Measurements from ENCODE around the gene C2orf76.
A peak's percentile ranks its signal among the peaks of the same experiment; 100 is the strongest.

Gene C2orf76

DNA sequence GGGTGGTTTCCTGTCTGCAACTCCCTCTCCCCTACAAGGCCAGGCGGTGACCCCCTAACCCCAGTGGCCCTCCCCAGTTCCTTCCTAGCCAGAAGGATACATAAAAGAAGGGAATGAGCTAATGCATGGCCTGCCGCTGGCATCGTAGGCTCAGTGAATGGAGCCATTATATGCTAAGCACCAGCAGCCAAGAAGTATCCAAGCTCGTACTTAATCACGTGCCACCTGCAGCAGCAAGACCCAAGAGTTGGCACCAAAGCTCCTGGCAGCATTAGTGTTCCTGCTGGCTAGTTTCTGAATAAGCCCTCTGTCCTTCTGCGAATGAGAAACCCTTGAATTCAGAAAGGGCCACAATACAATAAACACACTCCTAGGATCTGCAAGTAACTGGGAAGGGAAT is 4.5 kb upstream of the C2orf76 start:
- FAIRE-seq (no peak), DNase-seq (ENCODE audit: insufficient read length, low spot score) (no peak)
- TF ChIP-seq POLR2A (IDR thresholded peaks at IDR 0.05; ENCODE audit: low read depth, low read length) = no peak

- DNase-seq (ENCODE audit: insufficient read length, low spot score) (no peak), FAIRE-seq (no peak)
- TF ChIP-seq POLR2A (IDR thresholded peaks at IDR 0.05; ENCODE audit: low read depth, low read length) = no peak
These were observed 3.2 kb upstream of the C2orf76 start for GRCh38 chr2:119369845-119370244.

DNA sequence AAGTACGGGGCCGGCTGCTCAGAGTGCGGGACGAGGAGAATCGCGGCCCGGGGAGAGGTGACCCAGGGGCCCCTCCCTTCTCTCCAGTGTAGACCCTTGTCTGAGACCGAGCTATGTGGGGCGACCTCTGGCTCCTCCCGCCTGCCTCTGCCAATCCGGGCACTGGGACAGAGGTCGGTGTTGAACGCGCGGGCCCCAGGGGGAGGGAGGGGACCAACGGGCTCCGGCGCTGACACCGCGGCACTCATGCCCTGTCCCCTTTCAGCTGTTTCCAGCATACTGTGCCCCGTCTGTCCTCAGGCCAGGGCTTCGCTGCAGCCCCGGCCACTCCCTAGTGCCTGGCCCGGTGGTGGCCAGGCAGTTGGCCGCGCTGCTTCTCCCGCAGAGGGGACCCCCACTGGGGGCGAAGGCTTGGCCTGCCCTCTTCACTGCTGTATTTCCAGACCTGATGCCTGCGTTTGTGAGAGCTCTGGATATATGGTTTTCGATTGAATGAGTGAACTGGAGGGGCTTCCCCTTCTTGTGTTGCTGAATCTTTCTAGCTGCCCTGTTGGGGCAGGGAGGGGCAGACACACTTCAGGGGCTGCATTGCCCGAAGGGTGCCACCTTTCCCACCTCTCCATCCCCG is 952 bp upstream of the C2orf76 start:
- DNase-seq (ENCODE audit: insufficient read length, low spot score) (peak; percentile 52), FAIRE-seq (no peak)

GRCh38 chr2:119366161-119366648 is 429 bp downstream of the C2orf76 start:
- no peak for TF ChIP-seq POLR2A (IDR thresholded peaks at IDR 0.05; ENCODE audit: low read depth, low read length)
- DNase-seq (ENCODE audit: insufficient read length, low spot score) = peak; percentile 17
- FAIRE-seq = no peak

More for the DNA sequence above, 952 bp upstream of the C2orf76 start:
- TF ChIP-seq POLR2A (IDR thresholded peaks at IDR 0.05; ENCODE audit: low read depth, low read length) = peak; percentile 29; the same call in 1 of the 2 replicates

- TF ChIP-seq POLR2A (IDR thresholded peaks at IDR 0.05; ENCODE audit: low read depth, low read length) = no peak
- no peak for FAIRE-seq
- DNase-seq (ENCODE audit: insufficient read length, low spot score) = no peak
These were observed 1.2 kb downstream of the C2orf76 start for GRCh38 chr2:119365436-119365835.

DNA sequence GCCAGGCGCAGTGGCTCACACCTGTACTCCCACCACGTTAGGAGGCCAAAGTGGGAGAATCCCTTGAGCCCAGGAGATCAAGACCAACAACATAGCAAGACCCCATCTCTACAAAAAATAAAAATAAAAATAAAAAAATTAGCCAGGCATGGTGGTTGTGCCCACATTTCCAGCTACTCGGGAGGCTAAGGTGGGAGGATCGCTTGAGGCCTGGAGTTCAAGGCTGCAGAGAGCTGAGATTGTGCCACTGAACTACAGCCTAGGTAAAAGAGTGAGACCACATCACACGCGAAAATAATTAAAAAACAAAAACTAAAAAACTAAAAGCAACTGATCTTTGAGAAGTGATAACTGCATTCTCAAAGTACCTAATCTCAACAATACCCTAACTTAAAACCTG is 1.8 kb downstream of the C2orf76 start:
- no peak for TF ChIP-seq POLR2A (IDR thresholded peaks at IDR 0.05; ENCODE audit: low read depth, low read length)
- FAIRE-seq = no peak
- no peak for DNase-seq (ENCODE audit: insufficient read length, low spot score)

GRCh38 chr2:119360423-119360966 is 6.1 kb downstream of the C2orf76 start:
- FAIRE-seq (no peak), DNase-seq (ENCODE audit: insufficient read length, low spot score) (no peak)
- TF ChIP-seq POLR2A (IDR thresholded peaks at IDR 0.05; ENCODE audit: low read depth, low read length) = no peak

- FAIRE-seq (no peak), DNase-seq (ENCODE audit: insufficient read length, low spot score) (no peak)
- no peak for TF ChIP-seq POLR2A (IDR thresholded peaks at IDR 0.05; ENCODE audit: low read depth, low read length)
These were observed 6.9 kb downstream of the C2orf76 start for GRCh38 chr2:119359774-119360173.

DNA sequence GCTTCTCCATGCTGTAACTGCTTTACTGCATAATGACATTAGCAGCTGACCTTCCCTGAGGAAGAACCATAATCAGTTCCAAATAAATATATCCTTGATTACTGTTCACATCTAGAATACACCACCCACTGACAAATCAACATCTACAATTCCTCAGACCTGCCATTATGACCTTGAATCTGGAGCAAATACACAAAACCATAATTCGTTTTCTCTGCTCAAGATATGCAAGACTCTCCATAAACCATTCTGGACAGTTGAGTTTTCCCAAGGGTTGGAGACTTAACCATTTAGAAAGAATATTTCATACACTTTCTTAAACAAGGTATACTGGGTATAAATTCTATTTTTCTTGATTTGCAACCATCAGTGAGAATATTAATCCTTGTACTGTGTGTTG is 11.8 kb downstream of the C2orf76 start:
- DNase-seq (ENCODE audit: insufficient read length, low spot score) (no peak), FAIRE-seq (no peak)
- no peak for TF ChIP-seq POLR2A (IDR thresholded peaks at IDR 0.05; ENCODE audit: low read depth, low read length)

- no peak for FAIRE-seq
- no peak for DNase-seq (ENCODE audit: insufficient read length, low spot score)
- TF ChIP-seq POLR2A (IDR thresholded peaks at IDR 0.05; ENCODE audit: low read depth, low read length) = no peak
These were observed 14.3 kb downstream of the C2orf76 start for GRCh38 chr2:119352357-119352756.

GRCh38 chr2:119350311-119350998 is 16.2 kb downstream of the C2orf76 start:
- DNase-seq (ENCODE audit: insufficient read length, low spot score) = no peak
- TF ChIP-seq POLR2A (IDR thresholded peaks at IDR 0.05; ENCODE audit: low read depth, low read length) = no peak
- no peak for FAIRE-seq

- DNase-seq (ENCODE audit: insufficient read length, low spot score) = no peak
- TF ChIP-seq POLR2A (IDR thresholded peaks at IDR 0.05; ENCODE audit: low read depth, low read length) = no peak
- no peak for FAIRE-seq
These were observed 17.3 kb downstream of the C2orf76 start for GRCh38 chr2:119349289-119349688.

- FAIRE-seq = no peak
These were observed 24.9 kb downstream of the C2orf76 start for GRCh38 chr2:119341684-119342083.

DNA sequence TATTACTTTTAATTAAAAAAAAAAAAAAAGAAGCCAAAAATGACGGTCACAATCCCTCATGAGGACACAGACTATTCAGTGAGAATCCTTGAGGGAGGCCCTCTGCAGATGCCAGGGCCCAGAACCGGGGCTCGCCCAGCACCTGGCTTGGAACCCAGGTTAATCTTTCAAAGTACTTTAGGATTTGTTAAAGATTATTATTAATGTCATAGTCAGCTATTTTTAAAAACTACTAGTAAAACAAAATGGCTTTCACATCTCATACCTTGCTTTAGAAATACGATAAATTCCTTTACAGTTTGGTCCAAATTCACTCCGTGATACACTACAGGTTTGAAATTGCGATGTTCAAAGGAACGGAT is 27.1 kb downstream of the C2orf76 start:
- no peak for TF ChIP-seq POLR2A (IDR thresholded peaks at IDR 0.05; ENCODE audit: low read depth, low read length)
- DNase-seq (ENCODE audit: insufficient read length, low spot score) = no peak
- no peak for FAIRE-seq

More at GRCh38 chr2:119341684-119342083, 24.9 kb downstream of the C2orf76 start:
- no peak for DNase-seq (ENCODE audit: insufficient read length, low spot score)
- TF ChIP-seq POLR2A (IDR thresholded peaks at IDR 0.05; ENCODE audit: low read depth, low read length) = no peak
